Measurements from ENCODE around the gene ACTN4.

- TF ChIP-seq TAF1 (IDR thresholded peaks at IDR 0.05; ENCODE audit: borderline replicate concordance, low read depth, low read length) (no peak), SKIL (IDR thresholded peaks at IDR 0.05; ENCODE audit: low read depth, poor library complexity, severe bottlenecking) (no peak), SRF (IDR thresholded peaks at IDR 0.05; ENCODE audit: low read depth in 2 of 2, low read length in 2 of 2) (no peak), SP1 (IDR thresholded peaks at IDR 0.05; ENCODE audit: low read depth, low read length) (no peak), CTCF (IDR thresholded peaks at IDR 0.05 in 2 of 3, conservative IDR thresholded peaks at IDR 0.05 in 1 of 3; ENCODE audit: control insufficient read depth in 2 of 3, extremely low read depth in 1 of 3, insufficient read depth in 1 of 3, low read depth in 3 of 3, low read length in 3 of 3) (no peak), TARDBP (IDR thresholded peaks at IDR 0.05; ENCODE audit: borderline replicate concordance) (no peak), EZH2 (IDR thresholded peaks at IDR 0.05; ENCODE audit: borderline replicate concordance, control insufficient read depth, low read depth, low read length) (no peak), POLR2A (IDR thresholded peaks at IDR 0.05; ENCODE audit: low read depth, low read length) (no peak), RAD21 (IDR thresholded peaks at IDR 0.05; ENCODE audit: insufficient read depth, low read depth, low read length) (no peak), SMAD1 (IDR thresholded peaks at IDR 0.05; ENCODE audit: low read depth, partially characterized antibody) (no peak)
- TF ChIP-seq, protein P1, sequence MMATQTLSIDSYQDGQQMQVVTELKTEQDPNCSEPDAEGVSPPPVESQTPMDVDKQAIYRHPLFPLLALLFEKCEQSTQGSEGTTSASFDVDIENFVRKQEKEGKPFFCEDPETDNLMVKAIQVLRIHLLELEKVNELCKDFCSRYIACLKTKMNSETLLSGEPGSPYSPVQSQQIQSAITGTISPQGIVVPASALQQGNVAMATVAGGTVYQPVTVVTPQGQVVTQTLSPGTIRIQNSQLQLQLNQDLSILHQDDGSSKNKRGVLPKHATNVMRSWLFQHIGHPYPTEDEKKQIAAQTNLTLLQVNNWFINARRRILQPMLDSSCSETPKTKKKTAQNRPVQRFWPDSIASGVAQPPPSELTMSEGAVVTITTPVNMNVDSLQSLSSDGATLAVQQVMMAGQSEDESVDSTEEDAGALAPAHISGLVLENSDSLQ (IDR thresholded peaks at IDR 0.05): no peak
Measured at GRCh38 chr19:38676023-38676877, 28.8 kb downstream of the ACTN4 start.

Measured in GM12878 (cell line).